ENCODE data around the gene STK17B. TPM values are rescaled to one million over a fixed set of nuclear protein-coding genes. Genes with fewer than 3 reads are reported as not detected.
"Not testable (repeated sequence)": the region's sequence is repeated elsewhere in the genome, so short reads cannot be mapped to it uniquely, and the experiment has no call there.

The STK17B gene
- total RNA-seq, 2 donors from 2014 or later = 11.2 to 11.5 TPM

GRCh38 chr2:196096264-196096663 is 75.1 kb downstream of the STK17B start:
- no peak for DNase-seq
- no peak for ATAC-seq
- intact Hi-C loops (cut with DNase I) = no loop called here

DNA sequence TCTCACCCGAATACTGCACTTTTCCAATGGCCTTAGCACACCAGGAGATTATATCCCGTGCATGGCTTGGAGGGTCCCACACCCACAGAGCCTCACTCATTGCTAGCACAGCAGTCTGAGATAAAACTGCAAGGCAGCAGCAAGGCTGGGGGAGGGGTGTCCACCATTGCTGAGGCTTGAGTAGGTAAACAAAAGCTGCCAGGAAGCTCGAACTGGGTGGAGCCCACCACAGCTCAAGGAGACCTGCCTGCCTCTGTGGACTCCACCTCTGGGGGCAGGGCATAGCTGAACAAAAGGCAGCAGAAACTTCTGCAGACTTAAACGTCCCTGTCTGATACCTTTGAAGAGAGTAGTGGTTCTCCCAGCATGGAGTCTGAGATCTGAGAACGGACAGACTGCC is 81.9 kb downstream of the STK17B start:
- ATAC-seq; DNase-seq; intact Hi-C loops (cut with DNase I): not testable (repeated sequence)

GRCh38 chr2:196088203-196088602 is 83.2 kb downstream of the STK17B start:
- ATAC-seq (no peak), DNase-seq (no peak)
- intact Hi-C loops (cut with DNase I) = no loop called here

DNA sequence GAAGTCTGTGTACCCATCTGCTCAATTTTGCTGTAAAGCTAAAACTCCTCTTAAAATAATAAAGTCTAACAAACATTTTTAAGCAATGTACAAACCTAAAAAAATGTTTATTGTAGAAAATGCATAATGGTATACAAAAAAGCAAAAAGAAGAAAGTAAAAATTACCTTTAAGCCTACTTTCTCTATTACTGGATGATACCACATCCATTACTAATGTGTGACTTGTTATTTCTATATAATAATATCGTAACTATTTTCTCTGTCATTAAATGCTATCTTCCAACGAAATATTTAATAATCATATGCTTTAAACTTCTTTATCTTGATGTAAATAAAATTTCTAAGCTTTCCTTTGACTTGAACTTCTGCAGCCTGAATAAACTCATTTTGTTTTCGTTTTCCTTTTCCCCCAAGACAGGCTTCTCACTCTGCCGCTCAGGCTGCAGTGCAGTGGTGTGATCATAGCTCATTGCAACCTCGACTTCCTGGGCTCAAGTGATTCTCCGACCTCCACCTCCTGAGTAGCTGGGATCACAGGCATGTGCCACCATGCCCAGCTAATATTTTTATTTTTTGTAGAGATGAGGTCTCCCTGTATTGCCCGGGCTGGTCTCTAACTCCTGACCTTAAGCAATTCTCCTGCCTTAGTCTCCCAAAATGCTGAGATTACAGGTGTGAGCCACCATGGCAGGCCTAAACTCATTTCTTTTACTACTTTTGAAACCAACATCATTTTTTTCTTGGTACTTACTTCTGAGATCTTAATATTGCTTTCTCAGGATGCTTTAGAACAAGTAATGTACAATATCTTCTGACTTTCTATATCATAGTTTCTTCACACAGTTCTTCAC is 84.6 kb downstream of the STK17B start:
- intact Hi-C loops (cut with DNase I) = no loop called here

DNA sequence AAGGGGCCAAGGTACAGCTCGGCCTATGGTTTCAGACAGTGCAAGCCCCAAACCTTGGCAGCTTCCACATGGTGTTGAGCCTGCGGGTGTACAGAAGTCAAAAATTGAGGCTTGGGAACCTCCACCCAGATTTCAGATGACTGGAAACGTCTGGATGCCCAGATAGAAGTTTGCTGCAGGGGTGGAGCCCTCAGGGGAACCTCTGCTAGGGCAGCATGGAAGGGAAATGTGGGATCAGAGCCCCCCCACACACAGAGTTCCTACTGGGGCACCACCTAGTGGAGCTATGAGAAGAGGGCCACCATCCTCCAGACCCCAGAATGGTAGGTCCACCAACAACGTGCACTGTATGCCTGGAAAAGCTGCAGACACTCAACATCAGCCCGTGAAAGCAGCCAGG is 87.8 kb downstream of the STK17B start:
- intact Hi-C loops (cut with DNase I) = no loop called here
- DNase-seq = no peak
- ATAC-seq = no peak

More for the DNA sequence above, 84.6 kb downstream of the STK17B start:
- no peak for DNase-seq
- ATAC-seq = no peak

Other genes starting within 250 kb of the STK17B start
- gene DNAH7, start 102.7 kb downstream of the STK17B start, total RNA-seq = under 1 TPM; 0.44 to 0.50 TPM

Measured in left cardiac atrium (tissue), 4 donors.